Endothelial cell (in vitro differentiated cells): ENCODE results near the gene DDIT4. TPM values are rescaled to one million over a fixed set of nuclear protein-coding genes. Genes with fewer than 3 reads are reported as not detected.
"Not testable (repeated sequence)": the region's sequence is repeated elsewhere in the genome, so short reads cannot be mapped to it uniquely, and the experiment has no call there.

Source experiments
- DNase-seq: peaks from one replicate; pipeline ENCODE4 v3.0.0; 2021; ENCODE audit warnings: low spot score
- H3K27ac Mint-ChIP-seq: one replicate; pipeline ENCODE4 v1.8.0; 2021; ENCODE audit warnings: mixed read lengths, inconsistent platforms; ENCODE audit not compliant: unreplicated experiment
- H3K27me3 Mint-ChIP-seq: one replicate; pipeline ENCODE4 v1.8.0; 2021; ENCODE audit warnings: mild to moderate bottlenecking, moderate library complexity, mixed read lengths, inconsistent platforms; ENCODE audit not compliant: unreplicated experiment
- H3K36me3 Mint-ChIP-seq: one replicate; pipeline ENCODE4 v1.8.0; 2021; ENCODE audit warnings: mild to moderate bottlenecking, low read depth, mixed read lengths, inconsistent platforms; ENCODE audit not compliant: unreplicated experiment
- H3K4me1 Mint-ChIP-seq: one replicate; pipeline ENCODE4 v1.8.0; 2021; ENCODE audit warnings: mild to moderate bottlenecking, mixed read lengths, inconsistent platforms; ENCODE audit not compliant: unreplicated experiment
- H3K4me3 Mint-ChIP-seq: one replicate; pipeline ENCODE4 v1.8.0; 2021; ENCODE audit warnings: mild to moderate bottlenecking, mixed read lengths, inconsistent platforms; ENCODE audit not compliant: unreplicated experiment
- H3K9me3 Mint-ChIP-seq: one replicate; pipeline ENCODE4 v1.8.0; 2021; ENCODE audit warnings: mixed read lengths, inconsistent platforms; ENCODE audit not compliant: unreplicated experiment
- CTCF ChIP-seq: fragments of 200-600 bp; sonication (generic); IDR thresholded peaks from one replicate; pipeline ENCODE4 v1.5.0; 2021; ENCODE audit warnings: antibody characterized with exemption; ENCODE audit not compliant: unreplicated experiment
- total RNA-seq: library from RNA; stranded (reverse); fragmentation: NEBNext Ultra II Directional; extraction: Animal tissue kit (Norgen Biotek cat#: 25700); gene quantifications from one replicate; pipeline ENCODE4 v1.2.1, GENCODE V29; 2021; ENCODE audit not compliant: unreplicated experiment

Gene DDIT4
- total RNA-seq, 1 donor from 2014 or later, result 32.4 TPM

- Mint-ChIP-seq H3K4me1 (peaks cover 17% of the 10 kb centered on the region), H3K36me3 (no peaks in the 10 kb centered on the region), H3K4me3 (no peak overlapping the region), H3K27ac (no peak overlapping the region), H3K9me3 (no peaks in the 10 kb centered on the region), H3K27me3 (peaks cover under 1% of the 10 kb centered on the region)
- no peak for TF ChIP-seq CTCF
- no peak for DNase-seq
Observed at GRCh38 chr10:72264536-72264935, 9.2 kb upstream of the DDIT4 start.

- Mint-ChIP-seq H3K36me3 (no peaks in the 10 kb centered on the region), H3K4me3 (no peak overlapping the region), H3K27ac (no peak overlapping the region), H3K9me3 (no peaks in the 10 kb centered on the region), H3K27me3 (peaks cover 3% of the 10 kb centered on the region), H3K4me1 (peaks cover 9% of the 10 kb centered on the region)
- DNase-seq, result no peak
- no peak for TF ChIP-seq CTCF
Observed at GRCh38 chr10:72265508-72265907, 8.2 kb upstream of the DDIT4 start.

GRCh38 chr10:72265990-72266865 is 7.5 kb upstream of the DDIT4 start:
- Mint-ChIP-seq H3K27ac (no peak overlapping the region), H3K36me3 (no peaks in the 10 kb centered on the region), H3K4me3 (no peak overlapping the region), H3K4me1 (peaks cover 7% of the 10 kb centered on the region), H3K9me3 (no peaks in the 10 kb centered on the region), H3K27me3 (peaks cover 4% of the 10 kb centered on the region)
- no peak for TF ChIP-seq CTCF
- no peak for DNase-seq

- no peak for TF ChIP-seq CTCF
- no peak for DNase-seq
- H3K36me3 Mint-ChIP-seq, result no peaks in the 10 kb centered on the region
- H3K4me1 Mint-ChIP-seq, result peaks cover 7% of the 10 kb centered on the region
- H3K4me3 Mint-ChIP-seq, result no peak overlapping the region
- no peak overlapping the region for H3K27ac Mint-ChIP-seq
- H3K9me3 Mint-ChIP-seq, result no peaks in the 10 kb centered on the region
- peaks cover 4% of the 10 kb centered on the region for H3K27me3 Mint-ChIP-seq
Observed at GRCh38 chr10:72267381-72267780, 6.3 kb upstream of the DDIT4 start.

GRCh38 chr10:72267819-72268399 is 5.8 kb upstream of the DDIT4 start:
- Mint-ChIP-seq H3K36me3 (no peaks in the 10 kb centered on the region), H3K27me3 (peaks cover 4% of the 10 kb centered on the region), H3K27ac (no peak overlapping the region), H3K9me3 (no peaks in the 10 kb centered on the region), H3K4me3 (no peak overlapping the region), H3K4me1 (peaks cover 10% of the 10 kb centered on the region)
- no peak for DNase-seq
- no peak for TF ChIP-seq CTCF

GRCh38 chr10:72268475-72269200 is 5.1 kb upstream of the DDIT4 start:
- not testable (repeated sequence) for H3K4me1 Mint-ChIP-seq

More at GRCh38 chr10:72268475-72269200, 5.1 kb upstream of the DDIT4 start:
- not testable (repeated sequence) for H3K36me3 Mint-ChIP-seq, H3K27ac Mint-ChIP-seq, H3K4me3 Mint-ChIP-seq, H3K9me3 Mint-ChIP-seq, DNase-seq, H3K27me3 Mint-ChIP-seq
